ENCODE data around the gene ARMH3. TPM values are rescaled to one million over a fixed set of nuclear protein-coding genes. Genes with fewer than 3 reads are reported as not detected.
"Not testable (repeated sequence)": the region's sequence is repeated elsewhere in the genome, so short reads cannot be mapped to it uniquely, and the experiment has no call there.

The ARMH3 gene
- total and polyA plus RNA-seq, 3 experiments from 2014 or later: 23.1 to 25.7 (median 25.1) TPM

DNA sequence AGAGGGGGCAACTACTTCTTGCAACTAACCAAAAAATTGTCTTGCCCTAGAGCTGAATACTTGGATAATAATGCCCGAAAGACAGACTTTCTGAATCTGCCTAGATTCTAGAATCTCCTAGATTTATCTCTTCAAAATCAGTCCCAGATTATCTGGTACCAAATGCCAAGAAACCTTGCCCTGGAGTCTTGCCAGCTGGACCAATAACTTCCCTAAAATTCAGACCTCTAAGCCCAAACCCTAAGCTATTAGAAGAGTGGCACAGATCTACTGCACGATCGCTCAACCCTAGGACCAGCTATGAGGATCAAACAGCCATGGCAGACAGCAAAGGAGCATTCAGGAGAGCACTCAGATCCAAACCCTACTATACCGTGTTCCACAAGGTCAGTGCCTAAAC lies 45.0 kb downstream of the ARMH3 start:
- POLR2A ChIA-PET: no interaction called here
- DNase-seq: no peak
- H3K27ac Mint-ChIP-seq: peak overlapping the region in 3 of 8 donors; percentile 7 to 80 (median 31)
- no peak overlapping the region for H3K4me3 ChIP-seq (ENCODE audit: low read length)
- no peaks in the 10 kb centered on the region for H3K27me3 Mint-ChIP-seq
- no peaks in the 10 kb centered on the region for H3K9me3 Mint-ChIP-seq
- no peaks in the 10 kb centered on the region for H3K27me3 ChIP-seq (ENCODE audit: insufficient read depth, low read length, poor library complexity, severe bottlenecking)
- no peak overlapping the region for H3K4me3 Mint-ChIP-seq
- H3K36me3 Mint-ChIP-seq: peaks cover 9 to 77% (median 15%) of the 10 kb centered on the region in 3 donors
- H3K4me1 Mint-ChIP-seq: peaks cover 0 to 3% (median 0%) of the 10 kb centered on the region in 3 donors
- H3K36me3 ChIP-seq (ENCODE audit: insufficient read depth, low read length): peaks cover 16% of the 10 kb centered on the region
- no peaks in the 10 kb centered on the region for H3K4me1 ChIP-seq (ENCODE audit: insufficient read depth, low read length)
- no peak overlapping the region for H3K27ac ChIP-seq (ENCODE audit: low read depth, low read length)
- CTCF ChIA-PET: interaction anchor here (1.1 to 4.5 kb wide), 7 partner anchors 9 to 170 kb away, joined by 3 to 38 read pairs (median 8); no protein-coding TSS in a partner anchor
- H3K9me3 ChIP-seq (ENCODE audit: low read length): no peaks in the 10 kb centered on the region

DNA sequence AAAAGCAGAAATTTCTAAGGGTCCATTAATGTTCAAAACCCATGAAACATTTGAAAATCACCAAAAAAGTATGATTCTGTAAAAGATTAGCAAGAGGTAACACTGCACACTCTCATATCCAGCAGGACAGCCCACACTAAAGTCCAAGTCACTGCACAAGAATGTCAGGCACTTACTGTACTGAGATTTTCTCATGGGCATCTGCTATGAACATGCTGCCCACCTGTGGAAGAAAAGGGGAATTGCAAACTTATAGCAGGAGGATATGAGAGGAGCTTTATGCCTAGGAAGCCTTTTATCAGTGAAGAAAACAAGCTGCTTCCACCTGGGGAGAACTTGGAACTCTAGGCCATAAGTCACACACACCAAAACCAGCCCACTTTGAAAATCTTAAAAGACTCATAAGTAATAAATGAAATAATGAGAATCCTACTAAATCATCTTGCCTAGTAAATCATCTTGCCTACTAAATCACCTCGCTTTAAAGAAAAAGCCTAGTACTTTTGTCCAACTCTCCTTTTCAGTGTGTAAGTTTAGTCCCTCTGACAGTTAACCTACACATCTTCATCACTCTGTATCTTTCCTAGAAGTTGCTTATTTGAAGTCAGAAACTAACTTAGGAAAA lies 46.1 kb downstream of the ARMH3 start:
- Histone ChIP-seq H3K36me3 (ENCODE audit: insufficient read depth, low read length) (peaks cover 16% of the 10 kb centered on the region), H3K4me1 (ENCODE audit: insufficient read depth, low read length) (no peaks in the 10 kb centered on the region)
- peaks cover 0 to 3% (median 0%) of the 10 kb centered on the region in 3 donors for H3K4me1 Mint-ChIP-seq

DNA sequence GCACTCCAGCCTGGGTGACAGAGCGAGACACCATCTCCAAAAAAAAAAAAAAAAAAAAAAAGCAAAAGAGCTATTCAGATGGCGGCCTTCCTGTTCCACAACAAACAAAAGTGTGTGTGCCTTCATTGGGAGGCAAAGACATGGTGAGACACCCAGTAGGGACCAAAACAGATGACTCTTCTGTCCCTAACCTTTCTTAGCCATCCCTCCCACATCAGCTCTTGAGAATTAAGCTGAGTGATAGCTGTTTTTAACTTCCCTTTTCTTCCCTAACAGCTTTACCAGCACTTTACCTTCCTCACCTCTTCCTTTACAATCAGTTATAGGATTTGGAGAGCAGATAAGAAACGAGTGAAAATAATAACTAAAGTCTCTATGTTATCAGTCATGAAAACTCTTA lies 48.2 kb downstream of the ARMH3 start:
- Histone ChIP-seq H3K4me1 (ENCODE audit: insufficient read depth, low read length) (no peaks in the 10 kb centered on the region), H3K4me3 (ENCODE audit: low read length) (no peak overlapping the region), H3K9me3 (ENCODE audit: low read length) (no peaks in the 10 kb centered on the region), H3K27ac (ENCODE audit: low read depth, low read length) (no peak overlapping the region), H3K27me3 (ENCODE audit: insufficient read depth, low read length, poor library complexity, severe bottlenecking) (no peaks in the 10 kb centered on the region), H3K36me3 (ENCODE audit: insufficient read depth, low read length) (peaks cover 15% of the 10 kb centered on the region)
- H3K36me3 Mint-ChIP-seq: peaks cover 11 to 73% (median 22%) of the 10 kb centered on the region in 3 donors
- H3K4me3 Mint-ChIP-seq: no peak overlapping the region
- ChIA-PET CTCF (interaction anchor here (1.5 to 4.5 kb wide), 2 partner anchors 65 to 167 kb away, joined by 8 to 23 read pairs; no protein-coding TSS in a partner anchor), POLR2A (interaction anchor here (0.7 kb wide), 1 partner anchor 169 kb away, joined by 4 read pairs; no protein-coding TSS in a partner anchor)
- no peak overlapping the region for H3K27ac Mint-ChIP-seq
- H3K4me1 Mint-ChIP-seq: peaks cover 0 to 3% (median 0%) of the 10 kb centered on the region in 3 donors
- H3K9me3 Mint-ChIP-seq: no peaks in the 10 kb centered on the region
- no peak for DNase-seq
- H3K27me3 Mint-ChIP-seq: no peaks in the 10 kb centered on the region

More for the DNA sequence above, 46.1 kb downstream of the ARMH3 start:
- no peak overlapping the region for H3K4me3 Mint-ChIP-seq
- DNase-seq: peak; percentile 1 to 50 (median 41)
- Histone ChIP-seq H3K27me3 (ENCODE audit: insufficient read depth, low read length, poor library complexity, severe bottlenecking) (no peaks in the 10 kb centered on the region), H3K9me3 (ENCODE audit: low read length) (no peaks in the 10 kb centered on the region), H3K4me3 (ENCODE audit: low read length) (no peak overlapping the region), H3K27ac (ENCODE audit: low read depth, low read length) (no peak overlapping the region)
- POLR2A ChIA-PET: no interaction called here
- H3K9me3 Mint-ChIP-seq: no peaks in the 10 kb centered on the region
- CTCF ChIA-PET: interaction anchor here (0.7 to 4.5 kb wide), 11 partner anchors 10 to 231 kb away, joined by 3 to 38 read pairs (median 4); partner anchors contain the start of gene KCNIP2
- H3K36me3 Mint-ChIP-seq: peaks cover 11 to 81% (median 17%) of the 10 kb centered on the region in 3 donors
- H3K27me3 Mint-ChIP-seq: no peaks in the 10 kb centered on the region
- H3K27ac Mint-ChIP-seq: peak overlapping the region in 2 of 8 donors; percentile 66 to 67

DNA sequence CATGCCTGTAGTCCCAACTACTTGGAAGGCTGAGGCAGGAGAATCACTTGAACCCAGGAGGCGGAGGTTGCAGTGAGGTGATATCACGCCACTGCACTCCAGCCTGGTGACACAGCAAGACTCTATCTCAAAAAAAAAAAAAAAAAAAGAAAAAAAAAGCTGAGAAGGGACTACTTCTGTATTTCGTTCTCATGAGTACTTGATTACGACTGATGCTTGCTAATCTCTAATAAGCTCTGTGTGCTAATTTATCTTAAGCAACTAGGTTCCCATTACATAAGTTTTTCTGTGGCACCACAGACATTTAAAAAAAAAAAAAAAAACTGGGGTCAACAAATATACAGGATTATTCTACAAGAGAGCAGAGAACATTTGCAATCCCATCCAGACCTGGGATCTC lies 48.9 kb downstream of the ARMH3 start:
- peaks cover 11 to 73% (median 22%) of the 10 kb centered on the region in 3 donors for H3K36me3 Mint-ChIP-seq
- H3K4me1 ChIP-seq (ENCODE audit: insufficient read depth, low read length); H3K27me3 Mint-ChIP-seq; H3K27ac ChIP-seq (ENCODE audit: low read depth, low read length); H3K4me3 Mint-ChIP-seq; H3K9me3 ChIP-seq (ENCODE audit: low read length); H3K27me3 ChIP-seq (ENCODE audit: insufficient read depth, low read length, poor library complexity, severe bottlenecking); H3K27ac Mint-ChIP-seq; H3K4me1 Mint-ChIP-seq; H3K4me3 ChIP-seq (ENCODE audit: low read length); DNase-seq; H3K9me3 Mint-ChIP-seq: not testable (repeated sequence)
- ChIA-PET CTCF (interaction anchor here (1.1 to 4.5 kb wide), 3 partner anchors 66 to 168 kb away, joined by 3 to 23 read pairs (median 8); no protein-coding TSS in a partner anchor), POLR2A (interaction anchor here (0.7 kb wide), 1 partner anchor 168 kb away, joined by 4 read pairs; no protein-coding TSS in a partner anchor)
- peaks cover 11% of the 10 kb centered on the region for H3K36me3 ChIP-seq (ENCODE audit: insufficient read depth, low read length)

DNA sequence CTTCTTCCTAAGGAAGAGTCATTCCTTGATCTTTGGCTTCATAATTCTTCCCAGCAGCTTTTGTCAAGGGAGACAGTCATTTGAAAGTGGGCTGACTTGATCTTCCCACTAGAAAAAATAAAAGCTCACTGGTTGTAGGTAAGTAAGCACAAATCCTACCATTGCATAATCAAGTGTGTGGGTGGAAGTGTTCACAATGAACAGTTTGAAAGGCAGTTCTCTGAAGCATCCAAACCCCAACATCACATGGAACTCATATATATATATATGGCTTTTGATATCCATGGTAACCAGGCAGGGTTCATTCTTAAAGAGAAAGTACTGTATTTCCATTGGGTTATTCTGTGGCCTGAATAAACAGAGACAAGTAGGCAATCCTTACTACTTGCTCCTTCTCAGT lies 51.6 kb downstream of the ARMH3 start:
- peak overlapping the region in 1 of 8 donors; percentile 43 for H3K27ac Mint-ChIP-seq
- no peak overlapping the region for H3K4me3 Mint-ChIP-seq
- H3K36me3 ChIP-seq (ENCODE audit: insufficient read depth, low read length): peaks cover 11% of the 10 kb centered on the region
- no peaks in the 10 kb centered on the region for H3K4me1 ChIP-seq (ENCODE audit: insufficient read depth, low read length)
- no peak for DNase-seq
- ChIA-PET CTCF (interaction anchor here (1.3 to 1.7 kb wide), 3 partner anchors 10 to 164 kb away, joined by 3 to 5 read pairs (median 3); no protein-coding TSS in a partner anchor), POLR2A (no interaction called here)
- H3K9me3 Mint-ChIP-seq: no peaks in the 10 kb centered on the region
- no peaks in the 10 kb centered on the region for H3K9me3 ChIP-seq (ENCODE audit: low read length)
- H3K4me3 ChIP-seq (ENCODE audit: low read length): no peak overlapping the region
- H3K4me1 Mint-ChIP-seq: peaks cover 14 to 18% (median 15%) of the 10 kb centered on the region in 3 donors
- H3K27me3 ChIP-seq (ENCODE audit: insufficient read depth, low read length, poor library complexity, severe bottlenecking): no peaks in the 10 kb centered on the region
- peaks cover 15 to 74% (median 28%) of the 10 kb centered on the region in 3 donors for H3K36me3 Mint-ChIP-seq
- no peaks in the 10 kb centered on the region for H3K27me3 Mint-ChIP-seq
- no peak overlapping the region for H3K27ac ChIP-seq (ENCODE audit: low read depth, low read length)

DNA sequence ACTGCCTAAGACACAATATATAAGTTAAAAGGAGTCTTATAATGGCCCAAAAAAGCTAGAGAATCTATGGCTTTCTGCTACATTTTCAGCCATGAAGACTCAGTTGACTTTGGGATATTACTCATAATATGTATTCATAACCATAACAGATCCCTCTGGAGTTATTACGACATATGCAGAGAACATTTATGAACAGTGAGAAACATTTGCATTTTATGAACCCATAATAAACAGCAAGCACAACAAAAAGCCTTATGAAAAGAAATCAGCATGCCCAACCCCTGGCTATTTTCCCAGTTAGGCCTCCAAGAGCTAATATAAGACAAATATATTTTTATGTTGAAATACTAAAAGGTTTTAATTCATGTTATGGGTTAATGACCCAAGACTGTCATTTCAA lies 52.4 kb downstream of the ARMH3 start:
- H3K9me3 ChIP-seq (ENCODE audit: low read length): no peaks in the 10 kb centered on the region
- H3K36me3 Mint-ChIP-seq: peaks cover 15 to 70% (median 30%) of the 10 kb centered on the region in 3 donors
- ChIA-PET CTCF (interaction anchor here (1.3 to 1.7 kb wide), 2 partner anchors 27 to 163 kb away, joined by 3 read pairs; no protein-coding TSS in a partner anchor), POLR2A (no interaction called here)
- no peaks in the 10 kb centered on the region for H3K4me1 ChIP-seq (ENCODE audit: insufficient read depth, low read length)
- no peak for DNase-seq
- H3K27me3 ChIP-seq (ENCODE audit: insufficient read depth, low read length, poor library complexity, severe bottlenecking): no peaks in the 10 kb centered on the region
- H3K9me3 Mint-ChIP-seq: no peaks in the 10 kb centered on the region
- H3K27ac Mint-ChIP-seq: no peak overlapping the region
- H3K36me3 ChIP-seq (ENCODE audit: insufficient read depth, low read length): peaks cover 11% of the 10 kb centered on the region
- H3K4me1 Mint-ChIP-seq: peaks cover 14 to 18% (median 15%) of the 10 kb centered on the region in 3 donors
- no peaks in the 10 kb centered on the region for H3K27me3 Mint-ChIP-seq
- no peak overlapping the region for H3K4me3 ChIP-seq (ENCODE audit: low read length)
- no peak overlapping the region for H3K4me3 Mint-ChIP-seq
- H3K27ac ChIP-seq (ENCODE audit: low read depth, low read length): no peak overlapping the region

DNA sequence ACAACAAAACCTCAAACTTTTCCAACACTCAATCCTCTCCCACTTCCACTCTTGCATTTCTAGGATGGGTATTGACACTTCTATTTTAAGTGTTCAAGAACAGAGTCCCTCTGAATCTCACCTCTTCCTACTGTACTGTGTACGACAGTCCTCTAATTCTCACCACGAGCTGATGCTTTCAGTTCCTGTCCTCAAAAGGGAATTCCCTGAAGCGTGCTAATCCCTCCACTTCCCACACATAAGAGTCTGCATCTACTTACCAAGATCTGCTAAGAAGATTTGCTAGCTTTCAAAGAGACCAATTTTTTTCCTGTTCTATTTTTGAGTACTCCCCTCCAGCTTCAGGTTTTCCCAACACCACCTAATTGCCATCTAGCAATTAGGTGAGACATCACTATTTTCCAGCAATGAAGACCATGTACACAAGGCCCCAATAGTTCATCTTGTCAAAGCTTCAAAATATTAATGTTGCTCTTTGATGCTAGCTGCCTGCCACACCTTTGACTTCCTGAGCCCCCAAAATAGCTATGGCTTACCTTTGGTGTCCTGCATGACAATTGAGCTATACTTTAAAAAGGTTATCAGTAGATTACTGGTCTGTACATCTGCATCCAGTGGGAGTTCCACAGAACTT lies 54.4 kb downstream of the ARMH3 start:
- Histone ChIP-seq H3K27me3 (ENCODE audit: insufficient read depth, low read length, poor library complexity, severe bottlenecking) (no peaks in the 10 kb centered on the region), H3K36me3 (ENCODE audit: insufficient read depth, low read length) (peaks cover 9% of the 10 kb centered on the region), H3K27ac (ENCODE audit: low read depth, low read length) (no peak overlapping the region), H3K4me1 (ENCODE audit: insufficient read depth, low read length) (no peaks in the 10 kb centered on the region), H3K9me3 (ENCODE audit: low read length) (no peaks in the 10 kb centered on the region), H3K4me3 (ENCODE audit: low read length) (no peak overlapping the region)
- CTCF ChIA-PET: interaction anchor here (0.6 to 2.3 kb wide), 3 partner anchors 10 to 112 kb away, joined by 3 to 8 read pairs (median 3); no protein-coding TSS in a partner anchor
- Mint-ChIP-seq H3K27ac (peak overlapping the region in 6 of 8 donors; percentile 29 to 68 (median 62)), H3K36me3 (peaks cover 11 to 71% (median 27%) of the 10 kb centered on the region in 3 donors), H3K4me1 (peaks cover 14 to 15% (median 15%) of the 10 kb centered on the region in 3 donors), H3K9me3 (no peaks in the 10 kb centered on the region), H3K4me3 (no peak overlapping the region), H3K27me3 (no peaks in the 10 kb centered on the region)
- POLR2A ChIA-PET: no interaction called here
- DNase-seq: no peak

Measured in CD8-positive, alpha-beta memory T cell (primary cell).